Gastrocnemius medialis (tissue), 4 donors: ENCODE results near the gene MTHFD2L. TPM values are rescaled to one million over a fixed set of nuclear protein-coding genes. Genes with fewer than 3 reads are reported as not detected.
"Not testable (repeated sequence)": the region's sequence is repeated elsewhere in the genome, so short reads cannot be mapped to it uniquely, and the experiment has no call there.

Source experiments
- ATAC-seq, 2 donors: fragments of 150-250 bp; one replicate each; pipeline ENCODE4 v1.9.1; 2016
- DNase-seq, 2 donors: peaks; one replicate each; pipeline ENCODE4 v3.0.0-alpha.2; 2019
- H3K27ac ChIP-seq, 4 donors: fragments of 200-600 bp; sonication (generic); 1 replicate in 1 of 4; 2 replicates in 3 of 4; pipeline ENCODE4 v1.5.1; 2016 to 2018; ENCODE audit warnings: mild to moderate bottlenecking in 2 of 4, moderate library complexity in 1 of 4
- H3K27me3 ChIP-seq, 3 donors: fragments of 200-600 bp; sonication (generic) in 2 of 3; 1 replicate in 1 of 3; 2 replicates in 2 of 3; pipeline versions ENCODE4 v1.5.1 to v1.6.0; 2016 to 2019; ENCODE audit warnings: mild to moderate bottlenecking in 1 of 3, moderate library complexity in 1 of 3
- H3K36me3 ChIP-seq, 2 donors: fragments of 200-600 bp; sonication (generic) in 1 of 2; one replicate each; pipeline ENCODE4 v1.5.1; 2017 to 2018
- H3K4me1 ChIP-seq, 2 donors: fragments of 200-600 bp; sonication (generic) in 1 of 2; one replicate each; pipeline ENCODE4 v1.5.1; 2016 to 2017; ENCODE audit warnings: mild to moderate bottlenecking in 2 of 2
- H3K4me3 ChIP-seq, 4 donors: fragments of 200-600 bp; sonication (generic) in 3 of 4; 1 replicate in 1 of 4; 2 replicates in 3 of 4; pipeline ENCODE4 v1.5.1; 2016 to 2019; ENCODE audit warnings: mild to moderate bottlenecking in 2 of 4
- H3K9me3 ChIP-seq, 3 donors: fragments of 200-600 bp; sonication (generic) in 2 of 3; 1 replicate in 1 of 3; 2 replicates in 2 of 3; pipeline ENCODE4 v1.5.1; 2016 to 2019
- POLR2A ChIP-seq, 2 donors: fragments of 450-650 bp; IDR thresholded peaks; one replicate each; pipeline ENCODE4 v1.6.1; 2017; ENCODE audit warnings: antibody characterized with exemption in 2 of 2, mild to moderate bottlenecking in 2 of 2, moderate library complexity in 2 of 2
- in situ Hi-C, 4 donors: fragments of 200-750 bp; cut with MboI; loops; one replicate each; pipeline versions ENCODE4 v1.15.0 to v1.8.0; 2017; ENCODE audit warnings: low sequenced_read_pairs in 4 of 4
- intact Hi-C: fragments of 100-400 bp; cut with DNase I; formaldehyde crosslinking; loops from one replicate; pipeline ENCODE4 v1.15.1; 2023; ENCODE audit warnings: low total_unique reads
- total RNA-seq, 4 donors: library from RNA; depleted of rRNA; stranded (reverse); fragments of >200 nt; gene quantifications; one replicate each; pipeline versions ENCODE4 v1.1.0 to v1.2.3, GENCODE V29; 2016
- TF ChIP-seq, protein P1 (sequence below), 5 experiments: fragments of 450-650 bp in 3 of 5; fragments of 200-600 bp in 2 of 5; sonication (generic) in 2 of 5; IDR thresholded peaks in 4 of 5; conservative IDR thresholded peaks in 1 of 5; 1 replicate in 4 of 5; 2 replicates in 1 of 5; pipeline ENCODE4 v1.5.1; 2016 to 2019; ENCODE audit warnings: antibody characterized with exemption in 5 of 5, mild to moderate bottlenecking in 3 of 5, moderate library complexity in 3 of 5

The MTHFD2L gene
- total RNA-seq, 4 donors from 2014 or later = 7.0 to 11.0 (median 7.8) TPM

DNA sequence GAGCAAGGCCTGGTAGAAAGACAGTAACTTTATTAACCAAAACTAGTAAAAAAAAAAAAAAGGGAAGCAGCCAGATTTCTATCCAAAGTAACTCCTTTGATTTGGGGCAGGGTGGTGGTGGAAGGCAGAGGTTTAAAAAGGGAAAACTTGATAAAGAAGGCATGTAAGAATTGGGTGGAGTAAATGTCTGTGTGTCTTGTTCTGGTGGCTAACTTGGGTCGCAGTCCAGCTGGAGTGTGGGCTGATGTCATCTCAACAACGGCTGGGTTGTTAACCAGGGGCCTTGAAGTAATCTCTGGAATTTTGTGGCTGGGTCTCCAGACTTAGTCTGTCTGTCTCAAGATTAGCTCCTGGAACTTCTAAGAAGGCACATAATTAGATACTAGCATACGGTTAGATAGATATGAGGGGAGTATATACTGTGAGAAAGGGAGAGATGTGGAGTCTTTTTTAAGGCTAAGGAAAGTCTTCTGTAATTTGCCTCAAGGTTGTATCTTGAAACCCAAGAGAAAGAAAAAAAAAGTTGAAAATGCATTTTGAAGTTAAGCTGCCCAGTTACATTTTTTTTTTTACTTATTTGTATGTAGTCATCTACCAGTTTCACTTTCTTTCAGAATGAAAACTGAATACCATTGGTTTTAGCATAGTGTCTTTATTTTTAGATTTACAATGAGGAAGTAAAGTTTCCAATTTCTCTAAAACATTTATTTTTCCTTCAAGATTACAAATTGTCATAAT is 48.3 kb downstream of the MTHFD2L start:
- Histone ChIP-seq H3K27me3 (no peaks in the 10 kb centered on the region), H3K4me3 (no peak overlapping the region), H3K27ac (no peak overlapping the region), H3K36me3 (peaks cover 0 to 12% of the 10 kb centered on the region in 2 donors), H3K4me1 (no peaks in the 10 kb centered on the region), H3K9me3 (no peaks in the 10 kb centered on the region)
- ATAC-seq (no peak), DNase-seq (no peak)
- intact Hi-C loops (no loop called here), in situ Hi-C loops (no loop called here)
- no peak for TF ChIP-seq POLR2A (IDR thresholded peaks at IDR 0.05)
- TF ChIP-seq, protein P1, sequence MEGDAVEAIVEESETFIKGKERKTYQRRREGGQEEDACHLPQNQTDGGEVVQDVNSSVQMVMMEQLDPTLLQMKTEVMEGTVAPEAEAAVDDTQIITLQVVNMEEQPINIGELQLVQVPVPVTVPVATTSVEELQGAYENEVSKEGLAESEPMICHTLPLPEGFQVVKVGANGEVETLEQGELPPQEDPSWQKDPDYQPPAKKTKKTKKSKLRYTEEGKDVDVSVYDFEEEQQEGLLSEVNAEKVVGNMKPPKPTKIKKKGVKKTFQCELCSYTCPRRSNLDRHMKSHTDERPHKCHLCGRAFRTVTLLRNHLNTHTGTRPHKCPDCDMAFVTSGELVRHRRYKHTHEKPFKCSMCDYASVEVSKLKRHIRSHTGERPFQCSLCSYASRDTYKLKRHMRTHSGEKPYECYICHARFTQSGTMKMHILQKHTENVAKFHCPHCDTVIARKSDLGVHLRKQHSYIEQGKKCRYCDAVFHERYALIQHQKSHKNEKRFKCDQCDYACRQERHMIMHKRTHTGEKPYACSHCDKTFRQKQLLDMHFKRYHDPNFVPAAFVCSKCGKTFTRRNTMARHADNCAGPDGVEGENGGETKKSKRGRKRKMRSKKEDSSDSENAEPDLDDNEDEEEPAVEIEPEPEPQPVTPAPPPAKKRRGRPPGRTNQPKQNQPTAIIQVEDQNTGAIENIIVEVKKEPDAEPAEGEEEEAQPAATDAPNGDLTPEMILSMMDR (IDR thresholded peaks at IDR 0.05 in 4 of 5, conservative IDR thresholded peaks at IDR 0.05 in 1 of 5) = no peak

DNA sequence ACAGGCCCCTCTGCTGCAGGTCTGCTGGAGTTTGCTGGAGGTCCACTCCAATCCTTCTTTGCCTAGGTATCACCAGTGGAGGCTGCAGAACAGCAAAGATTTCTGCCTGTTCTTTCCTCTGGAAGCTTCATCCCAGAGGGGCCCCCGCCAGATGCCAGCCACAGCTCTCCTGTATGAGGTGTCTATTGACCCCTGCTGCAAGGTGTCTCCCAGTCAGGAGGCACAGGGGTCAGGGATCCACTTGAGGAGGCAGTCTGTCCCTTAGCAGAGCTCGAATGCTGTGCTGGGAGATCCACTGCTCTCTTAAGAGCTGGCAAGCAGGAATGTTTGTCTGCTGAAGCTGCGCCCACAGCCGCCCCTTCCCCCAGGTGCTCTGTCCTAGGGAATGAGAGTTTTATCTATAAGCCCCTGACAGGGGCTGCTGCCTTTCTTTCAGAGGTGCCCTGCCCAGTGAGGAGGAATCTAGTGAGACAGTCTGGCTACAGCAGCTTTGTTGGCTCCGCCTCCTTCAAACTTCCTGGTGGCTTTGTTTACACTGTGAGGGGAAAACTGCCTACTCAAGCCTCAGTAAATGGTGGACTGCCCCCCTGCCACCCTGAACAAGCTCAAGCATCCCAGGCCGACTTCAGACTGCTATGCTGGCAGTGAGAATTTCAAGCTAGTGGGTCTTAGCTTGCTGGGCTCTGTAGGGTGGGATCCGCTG is 56.7 kb downstream of the MTHFD2L start:
- H3K36me3 ChIP-seq, H3K9me3 ChIP-seq, H3K4me1 ChIP-seq, H3K4me3 ChIP-seq, H3K27me3 ChIP-seq, DNase-seq, in situ Hi-C loops, H3K27ac ChIP-seq, intact Hi-C loops, ATAC-seq: not testable (repeated sequence)

DNA sequence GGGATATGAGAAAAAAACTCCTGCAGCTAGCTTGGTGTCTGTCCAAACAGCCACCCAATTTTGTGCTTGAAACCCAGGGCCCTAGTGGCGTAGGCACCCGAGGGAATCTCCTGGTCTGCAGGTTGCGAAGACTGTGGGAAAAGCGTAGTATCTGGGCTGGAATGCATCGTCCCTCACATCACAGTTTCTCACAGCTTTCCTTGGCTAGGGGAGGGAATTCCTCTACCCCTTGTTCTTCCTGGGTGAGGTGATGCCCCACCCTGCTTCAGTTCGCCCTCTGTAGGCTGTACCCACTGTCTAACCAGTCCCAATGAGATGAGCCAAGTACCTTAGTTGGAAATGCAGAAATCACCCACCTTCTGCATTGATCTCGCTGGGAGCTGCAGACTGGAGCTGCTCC is 57.3 kb downstream of the MTHFD2L start:
- H3K4me1 ChIP-seq, H3K9me3 ChIP-seq, H3K36me3 ChIP-seq, H3K27me3 ChIP-seq, H3K4me3 ChIP-seq, H3K27ac ChIP-seq, intact Hi-C loops, in situ Hi-C loops, ATAC-seq, DNase-seq: not testable (repeated sequence)

GRCh38 chr4:74217365-74217764 is 59.4 kb downstream of the MTHFD2L start:
- Histone ChIP-seq H3K4me3 (no peak overlapping the region), H3K27me3 (no peaks in the 10 kb centered on the region), H3K27ac (no peak overlapping the region), H3K36me3 (no peaks in the 10 kb centered on the region), H3K9me3 (no peaks in the 10 kb centered on the region), H3K4me1 (no peaks in the 10 kb centered on the region)
- TF ChIP-seq, protein P1 (IDR thresholded peaks at IDR 0.05 in 4 of 5, conservative IDR thresholded peaks at IDR 0.05 in 1 of 5) = no peak
- no peak for TF ChIP-seq POLR2A (IDR thresholded peaks at IDR 0.05)
- DNase-seq = no peak
- ATAC-seq = no peak
- intact Hi-C loops (no loop called here), in situ Hi-C loops (no loop called here)

DNA sequence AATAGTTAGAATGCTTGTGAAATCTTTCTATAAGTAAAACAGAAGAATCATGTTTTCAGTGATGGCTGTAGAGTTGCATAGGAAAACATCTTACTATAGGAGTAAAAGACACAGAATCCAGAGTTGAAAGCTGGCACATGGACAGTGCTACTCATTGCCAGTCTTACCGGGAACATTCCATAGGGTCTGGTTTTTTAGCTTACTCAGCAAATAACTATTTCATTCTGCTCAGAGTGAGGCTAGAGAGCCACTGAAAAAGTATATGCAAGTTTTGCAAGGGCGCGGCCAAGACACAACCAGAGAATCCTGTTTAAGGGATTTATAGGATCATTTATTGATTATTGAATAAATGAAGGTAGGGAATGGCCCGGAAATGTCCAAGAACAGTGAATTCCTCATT is 60.3 kb downstream of the MTHFD2L start:
- no peak overlapping the region for H3K4me3 ChIP-seq

More for the DNA sequence above, 60.3 kb downstream of the MTHFD2L start:
- no peak for DNase-seq
- no peaks in the 10 kb centered on the region for H3K27me3 ChIP-seq
- H3K9me3 ChIP-seq = no peaks in the 10 kb centered on the region
- H3K36me3 ChIP-seq = no peaks in the 10 kb centered on the region
- intact Hi-C loops = no loop called here
- ATAC-seq = no peak
- no peaks in the 10 kb centered on the region for H3K4me1 ChIP-seq
- no peak overlapping the region for H3K27ac ChIP-seq
- in situ Hi-C loops = no loop called here
- TF ChIP-seq POLR2A (IDR thresholded peaks at IDR 0.05) = no peak
- TF ChIP-seq, protein P1 (IDR thresholded peaks at IDR 0.05 in 4 of 5, conservative IDR thresholded peaks at IDR 0.05 in 1 of 5) = no peak
